ENCODE data around the gene AFAP1L2. TPM values are rescaled to one million over a fixed set of nuclear protein-coding genes. Genes with fewer than 3 reads are reported as not detected.

AFAP1L2 gene
- total RNA-seq, 1 donor from 2014 or later: 0.98 TPM

DNA sequence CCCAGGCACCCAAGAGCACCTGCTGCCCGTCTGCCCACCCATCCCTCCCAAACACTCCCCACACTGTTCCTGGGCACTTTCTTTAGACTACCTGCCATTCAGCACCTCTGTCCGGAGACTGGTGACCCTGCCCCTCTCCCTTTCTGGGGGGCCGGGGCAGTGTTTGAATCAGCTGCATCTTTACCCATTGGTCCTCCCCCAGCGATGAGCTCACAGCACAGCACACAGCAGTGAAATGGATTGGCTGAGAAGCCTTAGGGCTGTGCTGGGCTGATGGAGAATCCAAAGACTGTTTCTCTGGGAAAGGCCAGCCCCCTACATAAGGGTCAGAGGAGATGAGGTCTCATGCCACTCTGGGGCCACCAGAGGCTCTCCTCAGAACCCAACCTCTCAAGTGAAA lies 125.0 kb downstream of the AFAP1L2 start:
- H3K27me3 Mint-ChIP-seq: no peaks in the 10 kb centered on the region
- no peak overlapping the region for H3K27ac Mint-ChIP-seq
- DNase-seq (ENCODE audit: low spot score, unreplicated experiment): no peak

DNA sequence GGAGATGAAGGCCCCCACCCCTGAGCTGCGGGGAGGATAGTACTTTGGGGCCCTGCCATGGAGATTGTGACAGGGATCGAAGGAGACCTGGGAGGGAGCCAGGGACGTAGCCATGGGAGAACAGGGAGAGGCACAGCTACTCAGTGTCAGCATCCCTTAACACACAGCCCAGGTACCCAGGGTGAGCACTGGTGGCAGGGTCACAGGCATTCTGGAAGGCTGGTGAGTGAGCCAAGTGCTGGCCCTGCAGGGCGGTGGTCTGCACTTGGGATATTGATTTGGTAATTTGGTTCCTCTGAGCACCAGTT lies 125.5 kb downstream of the AFAP1L2 start:
- Mint-ChIP-seq H3K27ac (no peak overlapping the region), H3K36me3 (ENCODE audit: insufficient read depth) (no peaks in the 10 kb centered on the region), H3K4me1 (ENCODE audit: low read depth) (no peaks in the 10 kb centered on the region), H3K9me3 (ENCODE audit: low read depth) (no peaks in the 10 kb centered on the region), H3K4me3 (ENCODE audit: low read depth) (no peak overlapping the region), H3K27me3 (no peaks in the 10 kb centered on the region)
- no peak for DNase-seq (ENCODE audit: low spot score, unreplicated experiment)
- TF ChIP-seq, protein P1, sequence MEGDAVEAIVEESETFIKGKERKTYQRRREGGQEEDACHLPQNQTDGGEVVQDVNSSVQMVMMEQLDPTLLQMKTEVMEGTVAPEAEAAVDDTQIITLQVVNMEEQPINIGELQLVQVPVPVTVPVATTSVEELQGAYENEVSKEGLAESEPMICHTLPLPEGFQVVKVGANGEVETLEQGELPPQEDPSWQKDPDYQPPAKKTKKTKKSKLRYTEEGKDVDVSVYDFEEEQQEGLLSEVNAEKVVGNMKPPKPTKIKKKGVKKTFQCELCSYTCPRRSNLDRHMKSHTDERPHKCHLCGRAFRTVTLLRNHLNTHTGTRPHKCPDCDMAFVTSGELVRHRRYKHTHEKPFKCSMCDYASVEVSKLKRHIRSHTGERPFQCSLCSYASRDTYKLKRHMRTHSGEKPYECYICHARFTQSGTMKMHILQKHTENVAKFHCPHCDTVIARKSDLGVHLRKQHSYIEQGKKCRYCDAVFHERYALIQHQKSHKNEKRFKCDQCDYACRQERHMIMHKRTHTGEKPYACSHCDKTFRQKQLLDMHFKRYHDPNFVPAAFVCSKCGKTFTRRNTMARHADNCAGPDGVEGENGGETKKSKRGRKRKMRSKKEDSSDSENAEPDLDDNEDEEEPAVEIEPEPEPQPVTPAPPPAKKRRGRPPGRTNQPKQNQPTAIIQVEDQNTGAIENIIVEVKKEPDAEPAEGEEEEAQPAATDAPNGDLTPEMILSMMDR (IDR thresholded peaks at IDR 0.05; ENCODE audit: unreplicated experiment): no peak

More for the DNA sequence above, 125.0 kb downstream of the AFAP1L2 start:
- no peaks in the 10 kb centered on the region for H3K36me3 Mint-ChIP-seq (ENCODE audit: insufficient read depth)
- no peaks in the 10 kb centered on the region for H3K9me3 Mint-ChIP-seq (ENCODE audit: low read depth)
- H3K4me1 Mint-ChIP-seq (ENCODE audit: low read depth): no peaks in the 10 kb centered on the region
- H3K4me3 Mint-ChIP-seq (ENCODE audit: low read depth): no peak overlapping the region
- TF ChIP-seq, protein P1 (IDR thresholded peaks at IDR 0.05; ENCODE audit: unreplicated experiment): no peak

DNA sequence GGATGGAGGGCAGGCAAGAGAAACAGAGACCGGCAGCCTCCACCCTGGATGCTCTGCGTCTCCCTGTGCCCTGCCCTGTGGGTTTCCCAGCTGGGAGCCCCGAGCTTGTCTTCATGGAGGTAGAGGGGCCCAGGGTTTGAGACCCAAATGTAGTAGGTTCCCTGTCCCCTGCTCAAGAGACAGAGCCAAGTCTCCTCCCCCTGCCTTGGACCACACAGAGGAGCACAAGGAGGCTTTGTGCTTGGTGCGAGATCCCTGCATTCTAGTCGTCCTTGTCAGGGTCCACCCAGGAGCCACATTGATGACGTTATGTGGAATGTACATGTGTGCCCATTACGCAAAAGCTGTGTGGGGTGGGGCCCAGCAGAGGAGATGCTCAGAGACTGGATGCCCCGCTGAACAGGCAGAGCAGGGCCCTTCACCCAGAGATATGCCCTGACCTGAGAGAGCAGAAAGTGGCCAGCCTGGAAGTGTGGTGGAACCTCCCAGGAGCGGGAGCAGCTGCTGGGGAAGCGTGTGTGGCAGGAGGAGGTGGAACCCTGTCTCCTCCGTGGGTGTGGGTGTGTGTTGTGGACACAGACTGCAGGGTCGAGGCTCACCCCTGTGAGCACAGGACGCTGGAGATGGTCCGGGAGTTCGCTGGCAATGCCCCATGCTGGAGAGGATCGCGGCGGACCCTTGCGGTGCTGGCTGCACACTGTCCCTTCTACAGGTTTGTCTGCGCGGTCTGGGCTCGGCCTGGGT lies 126.0 kb downstream of the AFAP1L2 start:
- no peak overlapping the region for H3K4me3 Mint-ChIP-seq (ENCODE audit: low read depth)
- no peaks in the 10 kb centered on the region for H3K27me3 Mint-ChIP-seq
- no peak overlapping the region for H3K27ac Mint-ChIP-seq
- H3K4me1 Mint-ChIP-seq (ENCODE audit: low read depth): no peaks in the 10 kb centered on the region
- no peak for DNase-seq (ENCODE audit: low spot score, unreplicated experiment)
- TF ChIP-seq, protein P1 (IDR thresholded peaks at IDR 0.05; ENCODE audit: unreplicated experiment): no peak
- no peaks in the 10 kb centered on the region for H3K9me3 Mint-ChIP-seq (ENCODE audit: low read depth)
- no peaks in the 10 kb centered on the region for H3K36me3 Mint-ChIP-seq (ENCODE audit: insufficient read depth)

DNA sequence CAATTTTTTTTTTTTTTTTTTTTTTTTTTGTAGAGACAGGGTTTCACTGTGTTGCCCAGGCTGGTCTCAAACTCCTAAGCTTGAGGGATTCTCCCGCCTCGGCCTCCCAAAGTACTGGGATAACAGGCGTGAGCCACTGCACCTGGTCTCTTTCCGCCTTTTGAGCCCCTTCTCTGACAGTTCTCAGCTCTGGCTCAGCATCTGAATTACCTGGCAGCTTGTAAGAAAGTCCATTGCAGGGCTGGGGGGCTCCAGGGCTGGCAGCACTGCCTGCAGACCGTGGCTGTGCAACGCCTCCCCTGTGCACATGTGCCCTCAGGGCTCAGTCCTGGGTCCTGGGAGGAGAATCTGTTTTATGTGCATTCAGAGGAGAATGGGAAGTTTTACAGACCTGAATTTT lies 127.6 kb downstream of the AFAP1L2 start:
- Mint-ChIP-seq H3K9me3 (ENCODE audit: low read depth) (no peaks in the 10 kb centered on the region), H3K36me3 (ENCODE audit: insufficient read depth) (no peaks in the 10 kb centered on the region), H3K27me3 (no peaks in the 10 kb centered on the region), H3K4me1 (ENCODE audit: low read depth) (no peaks in the 10 kb centered on the region), H3K4me3 (ENCODE audit: low read depth) (no peak overlapping the region), H3K27ac (no peak overlapping the region)
- TF ChIP-seq, protein P1 (IDR thresholded peaks at IDR 0.05; ENCODE audit: unreplicated experiment): no peak
- DNase-seq (ENCODE audit: low spot score, unreplicated experiment): no peak

DNA sequence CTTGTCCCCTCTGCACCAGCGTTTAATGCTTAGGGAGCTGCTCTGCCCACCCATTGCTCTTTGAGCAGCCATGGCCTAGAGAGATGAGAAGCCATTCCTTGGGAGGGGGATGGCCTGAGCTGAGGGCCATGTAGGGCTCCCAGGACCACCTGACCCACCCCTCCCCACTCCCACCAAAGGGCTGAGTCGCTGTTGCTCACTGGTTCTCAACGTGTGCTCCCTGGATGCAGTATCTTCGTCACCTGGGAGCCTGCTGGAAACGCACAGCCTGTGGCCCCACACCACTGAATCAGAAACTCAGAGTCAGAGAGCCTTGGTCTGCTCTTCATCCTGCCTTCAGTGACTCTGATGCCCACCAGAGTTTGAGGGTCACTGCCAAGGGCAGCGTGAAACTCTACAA lies 128.2 kb downstream of the AFAP1L2 start:
- Mint-ChIP-seq H3K4me1 (ENCODE audit: low read depth) (peaks cover 4% of the 10 kb centered on the region), H3K4me3 (ENCODE audit: low read depth) (no peak overlapping the region), H3K9me3 (ENCODE audit: low read depth) (no peaks in the 10 kb centered on the region), H3K27ac (no peak overlapping the region), H3K36me3 (ENCODE audit: insufficient read depth) (no peaks in the 10 kb centered on the region), H3K27me3 (no peaks in the 10 kb centered on the region)
- DNase-seq (ENCODE audit: low spot score, unreplicated experiment): no peak
- TF ChIP-seq, protein P1 (IDR thresholded peaks at IDR 0.05; ENCODE audit: unreplicated experiment): no peak

Measured in progenitor cell of endocrine pancreas (in vitro differentiated cells).